SK-N-SH (cell line): ENCODE data around the gene MMAB.

Experiments used
- MXI1 ChIP-seq: IDR thresholded peaks from 2 replicates; pipeline ENCODE4 v1.6.1; 2012; ENCODE audit warnings: mild to moderate bottlenecking, low read depth, low read length, improper control_type of control experiment
- YY1 ChIP-seq: IDR thresholded peaks from 2 replicates; pipeline ENCODE4 v1.4.0; 2012; ENCODE audit warnings: low read depth, mild to moderate bottlenecking

GRCh38 chr12:109590566-109590965, 17.3 kb upstream of the MMAB start:
- TF ChIP-seq YY1 = no peak
- TF ChIP-seq MXI1 = no peak
